D721Med (cell line): Measurements from ENCODE around the gene CYP27C1.
"Not testable (repeated sequence)": the region's sequence is repeated elsewhere in the genome, so short reads cannot be mapped to it uniquely, and the experiment has no call there.

Source experiments
- DNase-seq: peaks from one replicate; pipeline ENCODE4 v3.0.0; 2011; ENCODE audit warnings: low spot score; ENCODE audit not compliant: insufficient read length
- FAIRE-seq: peaks from 2 replicates; lab custom pipeline; 2011; peaks lifted over from hg19 to GRCh38; lab: Jason Lieb, UNC
- CTCF ChIP-seq: IDR thresholded peaks from 2 replicates; pipeline ENCODE4 v1.5.1; 2012; ENCODE audit warnings: mild to moderate bottlenecking, control low read depth; ENCODE audit not compliant: insufficient read depth; ENCODE audit errors: missing control alignments

Gene CYP27C1

GRCh38 chr2:127169066-127169660 lies 50.9 kb downstream of the CYP27C1 start:
- TF ChIP-seq CTCF: no peak
- DNase-seq (no peak), FAIRE-seq (no peak)

- no peak for FAIRE-seq
- DNase-seq: no peak
- TF ChIP-seq CTCF: no peak
These were observed 53.8 kb downstream of the CYP27C1 start for GRCh38 chr2:127166231-127166860.

- FAIRE-seq (no peak), DNase-seq (no peak)
- TF ChIP-seq CTCF: no peak
These were observed 54.6 kb downstream of the CYP27C1 start for GRCh38 chr2:127165539-127165935.

- TF ChIP-seq CTCF: no peak
- DNase-seq (no peak), FAIRE-seq (no peak)
These were observed 55.1 kb downstream of the CYP27C1 start for GRCh38 chr2:127164761-127165538.

GRCh38 chr2:127163921-127164320 lies 56.2 kb downstream of the CYP27C1 start:
- no peak for TF ChIP-seq CTCF
- FAIRE-seq: no peak
- no peak for DNase-seq

GRCh38 chr2:127163090-127163406 lies 57.1 kb downstream of the CYP27C1 start:
- not testable (repeated sequence) for FAIRE-seq

GRCh38 chr2:127162261-127163089 lies 57.6 kb downstream of the CYP27C1 start:
- DNase-seq: no peak
- no peak for FAIRE-seq
- TF ChIP-seq CTCF: no peak

More at GRCh38 chr2:127163090-127163406, 57.1 kb downstream of the CYP27C1 start:
- DNase-seq: not testable (repeated sequence)
